Colonic mucosa (tissue), 4 donors: Measurements from ENCODE around the gene CYS1. TPM values are rescaled to one million over a fixed set of nuclear protein-coding genes. Genes with fewer than 3 reads are reported as not detected.

Experiments
- DNase-seq: peaks from one replicate; pipeline ENCODE4 v3.0.0-alpha.2; 2020
- H3K27ac ChIP-seq: fragments of 200-600 bp; one replicate; pipeline ENCODE4 v1.8.0; 2021
- H3K27me3 ChIP-seq: fragments of 200-600 bp; one replicate; pipeline ENCODE4 v1.8.0; 2021
- H3K36me3 ChIP-seq: fragments of 200-600 bp; one replicate; pipeline ENCODE4 v1.8.0; 2021
- H3K4me1 ChIP-seq: fragments of 200-600 bp; one replicate; pipeline ENCODE4 v1.8.0; 2021; ENCODE audit warnings: mild to moderate bottlenecking
- H3K4me3 ChIP-seq: fragments of 200-600 bp; one replicate; pipeline ENCODE4 v1.8.0; 2021
- H3K9ac ChIP-seq, 2 donors: one replicate each; pipeline ENCODE4 v1.7.0; 2013; ENCODE audit warnings: control low read depth in 2 of 2, low read depth in 2 of 2, low read length in 2 of 2
- H3K9me3 ChIP-seq: fragments of 200-600 bp; one replicate; pipeline ENCODE4 v1.8.0; 2021
- CTCF ChIP-seq: fragments of 200-600 bp; IDR thresholded peaks from one replicate; pipeline ENCODE4 v1.8.0; 2022; ENCODE audit warnings: antibody characterized with exemption, mild to moderate bottlenecking
- intact Hi-C: fragments of 100-400 bp; cut with DNase I; formaldehyde crosslinking; loops from one replicate; pipeline ENCODE4 v1.14.1; 2022
- total RNA-seq, 2 donors: library from RNA; stranded (reverse); fragmentation: NEBNext Ultra II Directional in 1 of 2; extraction: Animal tissue kit (Norgen Biotek cat#: 25700) in 1 of 2; gene quantifications; one replicate each; pipeline ENCODE4 v1.2.1, GENCODE V29; 2021
- donor health status: healthy.
- donor health status: DM: no; HTN: no; CAD: no.
- donor health status: DM: no; HTN: no; CAD: no.

The CYS1 gene
- total RNA-seq, 2 donors from 2014 or later = 0.52 to 2.5 TPM

- Histone ChIP-seq H3K27ac (no peak overlapping the region), H3K4me1 (no peaks in the 10 kb centered on the region), H3K9me3 (no peaks in the 10 kb centered on the region), H3K9ac (peak overlapping the region in 1 of 2 donors; percentile 20), H3K27me3 (no peaks in the 10 kb centered on the region), H3K4me3 (no peak overlapping the region), H3K36me3 (no peaks in the 10 kb centered on the region)
- TF ChIP-seq CTCF = no peak
- DNase-seq = peak; percentile 45
- intact Hi-C loops = no loop called here
Observed at GRCh38 chr2:10009811-10010781, 70.1 kb downstream of the CYS1 start.

- no peaks in the 10 kb centered on the region for H3K36me3 ChIP-seq
- no peak overlapping the region for H3K27ac ChIP-seq
- TF ChIP-seq CTCF = no peak
- no peaks in the 10 kb centered on the region for H3K27me3 ChIP-seq
- intact Hi-C loops = no loop called here
- no peaks in the 10 kb centered on the region for H3K4me1 ChIP-seq
- peak overlapping the region in 1 of 2 donors; percentile 20 for H3K9ac ChIP-seq
- no peak for DNase-seq
- H3K9me3 ChIP-seq = no peaks in the 10 kb centered on the region
- H3K4me3 ChIP-seq = no peak overlapping the region
Observed at GRCh38 chr2:10009271-10009810, 70.9 kb downstream of the CYS1 start.

GRCh38 chr2:10008809-10009176, 71.4 kb downstream of the CYS1 start:
- no peak for DNase-seq
- Histone ChIP-seq H3K36me3 (no peaks in the 10 kb centered on the region), H3K4me1 (no peaks in the 10 kb centered on the region), H3K27me3 (no peaks in the 10 kb centered on the region), H3K27ac (no peak overlapping the region), H3K9ac (no peak overlapping the region), H3K4me3 (no peak overlapping the region), H3K9me3 (no peaks in the 10 kb centered on the region)
- intact Hi-C loops = no loop called here
- TF ChIP-seq CTCF = no peak

GRCh38 chr2:10007921-10008808, 72.0 kb downstream of the CYS1 start:
- Histone ChIP-seq H3K27me3 (no peaks in the 10 kb centered on the region), H3K9ac (no peak overlapping the region), H3K27ac (no peak overlapping the region), H3K9me3 (no peaks in the 10 kb centered on the region), H3K36me3 (no peaks in the 10 kb centered on the region), H3K4me3 (no peak overlapping the region), H3K4me1 (no peaks in the 10 kb centered on the region)
- DNase-seq = no peak
- no peak for TF ChIP-seq CTCF
- intact Hi-C loops = no loop called here

- intact Hi-C loops = no loop called here
- Histone ChIP-seq H3K9ac (no peak overlapping the region), H3K9me3 (no peaks in the 10 kb centered on the region), H3K27me3 (no peaks in the 10 kb centered on the region), H3K36me3 (no peaks in the 10 kb centered on the region), H3K27ac (no peak overlapping the region), H3K4me1 (no peaks in the 10 kb centered on the region), H3K4me3 (no peak overlapping the region)
- no peak for TF ChIP-seq CTCF
- DNase-seq = no peak
Observed at GRCh38 chr2:10007435-10007834, 72.8 kb downstream of the CYS1 start.
